ENCODE results near the gene NEURL4.

NEURL4 gene

DNA sequence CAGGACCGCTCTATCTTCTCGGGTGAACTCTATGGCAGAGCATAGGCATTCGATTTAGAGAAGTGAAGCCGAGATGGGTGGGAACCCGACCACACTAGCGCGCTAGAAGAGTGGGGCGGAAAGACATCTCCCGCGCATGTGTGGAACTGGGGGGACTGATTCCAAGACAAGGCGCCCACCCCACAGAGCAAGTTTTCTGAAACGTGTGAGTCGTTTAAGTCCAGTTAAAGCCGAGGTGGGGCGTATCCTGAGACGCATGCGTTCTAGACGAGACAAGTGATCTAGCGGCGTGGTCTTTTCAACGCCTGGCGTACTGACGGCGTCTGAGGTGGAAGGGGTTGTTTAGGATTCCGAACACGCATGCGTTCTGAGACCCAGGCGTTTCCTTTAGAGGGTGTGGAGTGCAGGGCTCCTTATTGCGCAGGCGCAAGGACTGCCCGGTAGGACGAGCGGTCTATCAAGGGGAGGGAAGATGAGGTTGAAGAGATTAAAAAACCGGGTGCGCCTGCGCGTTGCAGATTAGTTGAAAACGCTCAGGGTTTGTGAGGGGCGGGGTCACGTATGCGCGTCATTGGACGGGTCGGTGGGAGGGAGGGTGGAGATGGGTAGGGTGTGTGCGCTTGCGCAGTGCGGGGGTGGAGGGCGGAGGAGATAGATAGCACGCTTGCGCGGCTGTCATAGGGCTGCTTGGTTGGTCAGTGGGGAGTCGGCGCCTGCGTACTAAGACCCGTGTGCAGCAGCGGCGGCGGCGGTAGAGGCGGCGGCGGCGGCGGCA lies 22.0 kb downstream of the NEURL4 start, which contains the start of gene EIF5A:
TSS of gene EIF5A (plus strand) at position 718 of the 775 bp plus-strand sequence. CDS start 2,008 bp downstream, outside the sequence.
- in situ Hi-C loops (cut with MboI; ENCODE audit: low sequenced_read_pairs): no loop called here

DNA sequence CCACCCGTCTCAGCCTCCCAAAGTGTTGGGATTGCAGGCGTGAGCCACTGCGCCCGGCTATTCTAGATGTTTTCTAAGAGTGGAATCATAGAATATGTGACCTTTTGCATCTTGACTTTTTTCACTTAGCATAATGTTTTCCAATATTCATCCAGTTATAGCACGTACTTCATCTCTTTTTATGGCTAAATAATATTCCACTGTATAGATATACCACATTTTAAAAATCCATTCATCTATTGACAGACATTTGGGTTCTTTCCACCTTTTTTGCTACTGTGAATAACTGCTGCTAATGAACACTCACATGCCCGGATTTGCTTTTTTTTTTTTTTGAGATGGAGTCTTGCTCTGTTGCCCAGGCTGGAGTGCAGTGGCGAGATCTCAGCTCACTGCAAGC lies 25.0 kb downstream of the NEURL4 start:
- in situ Hi-C loops (cut with MboI; ENCODE audit: low sequenced_read_pairs): no loop called here

DNA sequence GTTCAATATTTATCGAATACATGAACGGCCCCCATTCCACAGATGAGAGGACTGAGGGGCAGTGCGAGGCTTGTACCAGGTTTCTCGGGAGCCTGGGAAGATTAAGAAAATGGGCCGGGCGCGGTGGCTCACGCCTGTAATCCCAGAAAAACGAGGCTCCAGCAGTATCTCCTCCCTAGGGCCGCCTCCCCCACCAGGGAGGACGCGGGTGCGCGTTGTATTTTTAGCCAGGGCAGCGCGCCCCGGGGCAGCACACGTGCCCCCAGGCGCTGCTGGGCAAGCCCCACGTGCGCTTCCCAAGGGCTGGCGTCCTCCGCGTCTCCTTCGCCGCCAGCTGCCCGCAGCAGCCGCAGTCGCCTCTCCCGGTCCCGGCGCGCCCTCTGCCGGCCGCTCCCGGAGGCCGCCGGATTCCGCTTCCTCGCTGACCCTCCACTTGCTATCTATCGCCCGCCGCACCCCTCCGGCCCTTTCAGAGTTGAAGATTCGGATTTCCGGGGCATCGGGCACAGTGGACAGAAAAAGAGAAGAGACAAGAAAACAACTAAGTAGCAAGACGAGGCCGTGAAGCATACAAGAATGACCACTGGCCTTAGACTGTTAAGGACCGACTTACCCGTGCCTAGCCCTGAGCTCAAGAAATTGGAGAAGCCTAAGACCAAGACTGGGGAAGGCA lies 32.8 kb downstream of the NEURL4 start:
- in situ Hi-C loops (cut with MboI; ENCODE audit: low sequenced_read_pairs): loop anchor here (10.0 kb wide), 1 partner anchor 252 kb away; the partner anchor contains the start of gene SLC16A11

DNA sequence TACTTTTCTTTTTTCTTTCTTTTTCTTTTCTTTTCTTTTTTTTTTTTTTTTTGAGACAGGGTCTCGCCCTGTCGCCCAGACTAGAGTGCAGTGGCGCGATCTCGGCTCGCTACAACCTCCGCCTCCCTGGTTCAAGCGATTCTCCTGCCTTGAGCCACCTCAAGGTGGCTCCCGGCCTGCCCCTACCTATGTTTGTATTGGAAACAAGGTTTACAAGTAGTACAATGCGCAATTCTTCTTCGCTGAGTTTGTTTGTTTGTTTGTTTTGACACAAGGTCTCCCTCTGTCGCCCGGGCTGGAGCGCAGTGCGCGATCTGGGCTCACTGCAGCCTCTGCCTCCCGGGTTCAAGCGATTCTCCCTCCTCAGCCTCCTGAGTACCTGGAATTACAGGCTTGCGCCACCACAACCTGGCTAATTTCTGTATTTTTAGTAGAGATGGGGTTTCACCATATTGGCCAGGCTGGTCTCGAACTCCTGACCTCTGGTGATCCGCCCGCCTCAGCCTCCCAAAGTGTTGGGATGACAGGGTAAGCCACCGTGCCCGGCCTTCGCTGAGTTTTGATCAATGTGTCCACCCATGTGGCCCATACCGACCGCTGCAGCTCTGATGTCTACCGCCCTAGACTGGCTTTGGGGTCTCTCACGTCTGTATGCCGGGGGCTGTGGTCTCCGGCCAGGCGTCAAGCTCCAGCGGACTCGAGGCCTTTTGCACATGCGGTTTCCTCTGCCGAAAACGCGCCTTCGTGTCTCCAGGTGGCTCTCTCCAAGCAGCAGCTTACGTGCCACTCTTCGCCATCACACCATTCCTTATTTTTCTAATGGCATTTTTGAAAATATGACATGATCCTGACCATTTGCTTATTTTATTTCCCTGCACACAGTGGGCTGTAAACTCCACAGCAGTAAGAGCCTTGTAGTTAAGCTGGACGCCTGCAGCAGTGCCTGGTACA lies 33.6 kb downstream of the NEURL4 start:
- in situ Hi-C loops (cut with MboI; ENCODE audit: low sequenced_read_pairs): loop anchor here (10.0 kb wide), 1 partner anchor 251 kb away; the partner anchor contains the start of gene SLC16A11

DNA sequence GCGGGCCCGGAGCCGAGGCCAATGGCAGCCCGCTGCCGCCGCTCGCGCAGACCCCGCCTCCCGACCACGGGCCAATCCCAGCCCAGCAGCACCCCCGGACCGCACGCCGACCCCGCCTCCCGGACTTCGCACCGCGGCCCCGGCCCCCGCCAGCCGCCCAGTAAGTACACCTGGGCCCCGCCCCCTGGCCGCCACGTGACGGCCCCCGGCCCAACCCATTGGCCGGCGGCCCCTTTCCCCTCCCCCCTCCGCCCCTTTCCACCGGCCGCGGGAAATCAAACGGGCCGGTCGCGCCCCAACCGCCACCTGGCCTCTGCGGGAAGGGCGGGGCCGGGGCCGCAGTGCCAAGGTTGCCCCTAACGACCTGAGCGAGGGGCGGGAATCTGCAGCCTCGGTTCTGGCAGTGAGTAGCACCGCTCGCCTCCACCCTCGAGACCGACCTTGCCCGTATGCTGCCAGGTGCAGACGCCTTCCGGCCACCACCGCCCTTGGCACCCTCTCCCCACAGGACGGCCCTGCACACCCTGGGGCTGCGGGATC lies 34.5 kb downstream of the NEURL4 start, which contains the start of gene YBX2:
TSS of gene YBX2 (minus strand) at position 26 of the 540 bp plus-strand sequence. CDS start 139 bp downstream, outside the sequence.
- in situ Hi-C loops (cut with MboI; ENCODE audit: low sequenced_read_pairs): loop anchor here (10.0 kb wide), 1 partner anchor 250 kb away; the partner anchor contains the start of gene SLC16A11

DNA sequence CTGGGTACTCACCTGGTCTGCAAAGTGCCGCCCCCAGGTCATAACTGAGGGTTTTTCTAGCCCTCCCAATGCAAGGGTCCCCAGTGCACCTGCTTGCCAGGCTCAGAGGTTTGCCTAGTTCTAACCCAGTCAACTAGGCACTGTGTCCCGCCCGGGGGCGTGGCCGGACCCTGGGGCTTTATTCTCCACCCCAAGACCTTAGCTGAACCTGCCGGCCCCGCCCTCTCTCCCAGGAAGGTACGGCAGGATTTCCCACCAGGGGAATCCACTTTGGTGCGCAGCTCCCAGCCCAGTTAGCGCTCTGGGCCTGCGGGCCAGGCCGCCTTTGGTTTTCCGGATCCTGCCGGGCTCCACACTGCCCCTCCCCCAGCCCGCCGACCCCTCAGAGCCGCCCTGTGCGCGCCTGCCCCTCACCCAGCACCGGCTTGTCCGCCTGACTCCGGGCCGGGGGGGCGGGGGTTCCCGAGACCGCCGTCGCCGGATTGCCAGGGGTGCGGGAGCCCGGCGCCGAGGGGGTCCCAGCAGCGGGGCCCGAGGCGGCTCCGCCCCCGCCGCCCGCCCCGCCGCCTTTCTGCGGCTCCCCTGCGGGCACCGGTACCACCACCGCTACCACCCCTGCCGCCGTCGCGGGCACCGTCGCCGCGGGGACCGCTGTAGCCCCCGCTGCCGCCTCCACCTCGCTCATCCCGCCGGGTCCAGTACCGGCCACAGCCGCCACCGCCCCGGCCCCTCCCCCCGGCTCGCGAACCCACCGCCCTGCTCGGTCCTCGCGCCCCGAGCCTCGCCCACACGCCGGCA lies 35.1 kb downstream of the NEURL4 start:
- in situ Hi-C loops (cut with MboI; ENCODE audit: low sequenced_read_pairs): loop anchor here (10.0 kb wide), 1 partner anchor 249 kb away; the partner anchor contains the start of gene SLC16A11

DNA sequence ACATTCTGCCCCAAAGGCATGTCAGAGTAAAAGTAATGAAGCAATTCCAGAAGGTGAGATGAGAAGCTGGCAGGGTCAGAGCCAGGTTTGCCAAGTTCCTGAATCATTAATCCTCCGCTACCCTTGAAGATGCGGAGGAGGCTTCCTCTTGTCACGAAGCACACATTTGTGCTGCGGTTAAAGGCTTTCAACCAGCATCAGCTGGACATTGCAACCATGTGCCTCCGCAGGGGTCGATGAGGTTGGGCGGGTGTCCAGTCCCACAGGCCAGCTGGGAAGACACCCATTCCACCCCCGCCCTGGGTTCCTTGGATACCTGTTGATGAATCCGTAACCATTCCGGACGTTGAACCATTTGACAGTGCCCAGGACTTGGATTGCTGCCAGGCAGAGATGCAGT lies 36.0 kb downstream of the NEURL4 start:
- in situ Hi-C loops (cut with MboI; ENCODE audit: low sequenced_read_pairs): loop anchor here (10.0 kb wide), 1 partner anchor 248 kb away; the partner anchor contains the start of gene SLC16A11

DNA sequence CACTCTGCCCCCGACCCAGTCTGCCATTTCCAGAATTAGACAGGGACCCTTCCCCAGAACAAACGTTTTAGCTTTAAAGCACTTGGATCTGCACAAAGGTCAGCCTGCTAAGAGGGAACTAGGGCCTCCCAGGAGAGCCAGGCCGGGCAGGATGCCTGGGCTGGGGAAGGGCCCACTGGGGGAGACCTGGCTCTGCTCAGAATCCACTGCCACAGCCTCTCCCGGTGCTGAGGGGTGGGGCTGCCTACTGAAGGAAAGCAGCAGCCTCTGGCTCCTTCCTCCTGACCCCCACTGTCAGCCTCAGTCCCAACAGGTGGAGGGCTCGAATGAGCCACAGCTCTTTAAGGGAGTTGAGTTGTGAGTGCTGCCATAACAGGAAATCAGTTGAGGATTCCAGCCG lies 36.4 kb downstream of the NEURL4 start:
- in situ Hi-C loops (cut with MboI; ENCODE audit: low sequenced_read_pairs): loop anchor here (10.0 kb wide), 1 partner anchor 248 kb away; the partner anchor contains the start of gene SLC16A11

DNA sequence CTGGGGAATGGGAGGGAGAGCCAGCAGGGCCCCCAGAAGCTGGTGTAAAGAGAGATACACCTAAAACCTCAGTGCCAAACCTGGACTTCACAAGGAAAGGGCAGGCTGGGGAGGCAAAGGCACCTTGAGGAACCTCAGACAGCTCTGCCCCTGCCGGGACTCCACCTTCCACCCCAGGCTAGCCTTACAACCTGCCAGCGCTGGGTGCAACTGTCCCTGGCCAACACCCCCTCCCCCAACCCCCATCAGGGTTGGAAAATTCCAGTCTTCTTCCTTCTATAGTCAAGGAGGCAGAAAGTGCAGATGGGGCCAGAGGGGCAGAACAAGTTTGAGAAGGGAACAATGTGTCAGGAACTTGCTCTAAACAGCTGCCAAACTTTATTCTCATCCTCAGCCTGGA lies 36.9 kb downstream of the NEURL4 start:
- in situ Hi-C loops (cut with MboI; ENCODE audit: low sequenced_read_pairs): loop anchor here (10.0 kb wide), 1 partner anchor 247 kb away; the partner anchor contains the start of gene SLC16A11

DNA sequence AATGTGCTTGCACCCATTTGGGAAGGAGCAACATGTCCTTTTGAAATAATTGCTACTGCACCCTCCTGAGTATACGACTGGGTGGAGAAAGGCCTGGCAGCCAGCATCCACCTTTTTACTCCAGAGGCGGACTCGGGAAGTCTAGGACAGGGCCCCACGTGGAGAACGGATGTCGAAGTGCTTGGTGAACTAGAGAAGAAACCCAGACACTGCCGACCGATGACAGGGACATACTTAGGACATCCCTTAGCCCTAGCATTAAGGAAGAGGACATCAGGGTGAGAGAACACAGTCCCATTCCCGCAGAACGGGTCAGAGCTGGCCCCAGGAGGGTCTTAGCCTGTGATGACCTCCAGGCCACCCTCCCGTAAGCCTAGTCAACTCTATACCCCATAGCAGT lies 38.5 kb downstream of the NEURL4 start:
- in situ Hi-C loops (cut with MboI; ENCODE audit: low sequenced_read_pairs): loop anchor here (10.0 kb wide), 1 partner anchor 246 kb away; the partner anchor contains the start of gene SLC16A11

DNA sequence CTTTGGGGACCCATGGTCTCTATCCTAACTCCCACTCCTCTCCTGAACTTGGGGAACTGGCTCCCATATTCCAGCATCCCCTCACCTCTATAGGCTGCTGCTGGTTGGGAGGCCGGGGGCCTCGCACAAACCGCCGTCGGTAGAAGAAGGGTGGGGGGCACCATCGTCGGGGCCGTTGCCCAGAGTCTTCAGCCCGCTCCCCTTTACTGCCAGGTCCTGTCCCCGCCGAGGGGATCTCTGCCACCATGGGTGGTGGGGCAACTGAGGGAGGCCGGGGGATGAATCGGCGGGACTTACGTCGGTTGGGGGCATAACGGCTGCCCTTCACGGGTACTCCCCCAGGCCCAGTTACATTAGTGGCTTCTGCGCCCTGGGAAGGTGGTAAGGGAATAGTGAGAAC lies 39.0 kb downstream of the NEURL4 start:
- in situ Hi-C loops (cut with MboI; ENCODE audit: low sequenced_read_pairs): loop anchor here (10.0 kb wide), 1 partner anchor 245 kb away; the partner anchor contains the start of gene SLC16A11

DNA sequence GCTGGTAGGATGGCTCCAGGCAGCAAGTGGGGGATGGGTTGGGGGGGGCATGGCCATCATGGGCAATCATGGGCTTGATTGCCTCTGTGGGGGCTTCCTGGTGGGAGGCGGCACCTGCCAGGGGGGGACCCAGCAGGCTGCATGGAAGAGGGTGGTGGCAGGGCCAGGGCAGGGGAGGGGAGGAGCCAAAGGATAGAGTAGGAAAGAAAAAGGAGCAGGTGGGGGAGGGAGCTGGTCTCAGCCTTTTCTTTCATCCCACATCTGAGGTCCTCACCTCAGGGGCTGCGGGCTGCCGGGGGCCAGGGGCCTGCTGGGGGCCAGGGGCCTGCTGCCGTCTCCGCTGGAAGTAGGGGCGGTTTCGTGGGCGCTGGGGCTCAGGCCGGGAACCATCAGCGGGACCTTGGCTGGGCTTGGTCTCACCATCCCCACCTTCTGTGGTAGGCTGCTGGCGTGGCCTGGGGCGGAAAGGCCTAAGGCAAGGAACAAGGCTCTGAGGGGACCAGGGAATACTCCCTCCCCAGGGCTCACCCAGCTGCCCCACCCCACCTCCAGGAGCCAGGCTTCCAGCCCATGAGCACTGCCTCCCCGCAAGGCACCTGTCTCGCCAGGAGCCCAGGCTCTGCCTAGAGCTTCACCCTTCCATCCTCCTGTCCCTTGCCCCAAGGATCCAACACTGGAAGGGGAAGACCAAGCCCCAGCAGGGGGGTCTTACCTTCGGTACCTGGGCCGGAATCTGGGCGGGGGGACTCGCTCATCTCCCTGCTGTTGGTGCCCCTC lies 39.7 kb downstream of the NEURL4 start:
- in situ Hi-C loops (cut with MboI; ENCODE audit: low sequenced_read_pairs): loop anchor here (10.0 kb wide), 1 partner anchor 245 kb away; the partner anchor contains the start of gene SLC16A11

DNA sequence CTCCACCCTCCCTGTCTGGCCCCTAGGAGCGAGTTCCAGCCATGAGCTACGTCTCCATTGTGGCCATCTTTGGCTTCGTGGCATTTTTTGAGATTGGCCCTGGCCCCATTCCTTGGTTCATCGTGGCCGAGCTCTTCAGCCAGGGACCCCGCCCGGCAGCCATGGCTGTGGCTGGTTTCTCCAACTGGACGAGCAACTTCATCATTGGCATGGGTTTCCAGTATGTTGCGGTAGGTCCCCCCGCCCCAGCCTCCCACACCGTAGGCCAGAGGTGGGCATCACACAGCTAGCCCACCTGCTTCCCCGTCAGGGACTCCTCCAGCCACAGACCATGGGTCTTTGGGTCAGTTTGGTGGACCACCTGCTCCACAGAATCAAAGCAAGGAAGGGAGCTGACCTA lies 43.5 kb downstream of the NEURL4 start:
- in situ Hi-C loops (cut with MboI; ENCODE audit: low sequenced_read_pairs): no loop called here

DNA sequence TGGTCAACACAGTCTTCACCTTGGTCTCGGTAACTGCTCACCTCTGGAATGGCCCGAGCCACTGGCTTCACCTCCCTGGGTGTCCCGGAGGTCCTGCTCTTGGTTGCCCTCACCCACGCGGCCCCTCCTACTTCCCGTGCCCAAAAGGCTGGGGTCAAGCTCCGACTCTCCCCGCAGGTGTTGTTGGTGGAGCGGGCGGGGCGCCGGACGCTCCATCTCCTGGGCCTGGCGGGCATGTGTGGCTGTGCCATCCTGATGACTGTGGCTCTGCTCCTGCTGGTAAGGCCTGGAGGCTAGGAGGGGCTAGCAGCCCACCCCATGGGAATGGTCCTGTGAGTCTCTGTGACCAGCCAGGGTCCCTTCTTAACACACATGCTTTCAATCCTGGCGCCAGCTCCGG lies 44.2 kb downstream of the NEURL4 start:
- in situ Hi-C loops (cut with MboI; ENCODE audit: low sequenced_read_pairs): no loop called here

DNA sequence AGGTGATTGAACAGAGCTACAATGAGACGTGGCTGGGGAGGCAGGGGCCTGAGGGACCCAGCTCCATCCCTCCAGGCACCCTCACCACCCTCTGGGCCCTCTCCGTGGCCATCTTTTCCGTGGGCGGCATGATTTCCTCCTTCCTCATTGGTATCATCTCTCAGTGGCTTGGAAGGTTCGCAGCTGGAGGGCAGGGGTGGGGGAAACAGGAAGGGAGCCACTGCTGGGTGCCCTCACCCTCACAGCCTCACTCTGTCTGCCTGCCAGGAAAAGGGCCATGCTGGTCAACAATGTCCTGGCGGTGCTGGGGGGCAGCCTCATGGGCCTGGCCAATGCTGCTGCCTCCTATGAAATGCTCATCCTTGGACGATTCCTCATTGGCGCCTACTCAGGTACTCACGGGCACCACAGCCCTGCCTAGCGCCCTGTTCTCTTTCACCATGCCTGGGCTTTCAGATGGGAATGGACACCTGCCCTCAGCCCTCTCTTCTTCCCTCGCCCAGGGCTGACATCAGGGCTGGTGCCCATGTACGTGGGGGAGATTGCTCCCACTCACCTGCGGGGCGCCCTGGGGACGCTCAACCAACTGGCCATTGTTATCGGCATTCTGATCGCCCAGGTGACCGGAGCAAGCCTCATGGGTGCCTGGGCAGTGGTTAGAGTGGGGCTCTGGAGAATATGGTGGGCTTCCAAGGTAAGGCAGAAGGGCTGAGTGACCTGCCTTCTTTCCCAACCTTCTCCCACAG lies 45.5 kb downstream of the NEURL4 start:
- in situ Hi-C loops (cut with MboI; ENCODE audit: low sequenced_read_pairs): no loop called here

DNA sequence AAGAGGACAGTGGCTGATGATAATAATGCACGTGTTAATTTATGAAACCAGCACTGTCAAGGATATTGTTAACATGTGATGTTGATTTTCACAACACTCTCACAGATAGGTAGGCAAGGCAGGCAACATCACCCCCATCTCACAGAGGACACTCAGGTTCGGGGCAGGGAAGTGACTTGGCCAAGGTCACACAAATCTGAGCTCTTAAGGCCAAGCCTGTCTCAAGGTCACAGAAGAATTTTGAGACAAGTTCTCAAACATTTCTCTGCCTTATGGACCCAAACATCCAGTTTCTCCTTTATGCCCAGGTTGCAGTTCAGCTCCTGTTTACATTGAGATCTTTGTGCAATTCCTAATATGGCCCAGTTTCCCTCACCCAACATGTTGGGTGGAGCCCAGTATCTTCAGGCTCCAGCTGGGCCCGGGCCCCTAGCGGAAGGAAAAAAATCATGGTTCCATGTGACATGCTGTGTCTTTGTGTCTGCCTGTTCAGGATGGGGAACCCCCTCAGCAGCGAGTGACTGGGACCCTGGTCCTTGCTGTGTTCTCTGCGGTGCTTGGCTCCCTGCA lies 46.3 kb downstream of the NEURL4 start:
- in situ Hi-C loops (cut with MboI; ENCODE audit: low sequenced_read_pairs): no loop called here

Data from HL-60/S4 (cell line).